HCT116 (cell line): ENCODE data around the gene HEATR5A. TPM values are rescaled to one million over a fixed set of nuclear protein-coding genes. Genes with fewer than 3 reads are reported as not detected.

Experiments used
- ATAC-seq: fragments of 200-7000 bp; cut with Tn5 transposase; 2 replicates; pipeline ENCODE4 v1.9.1; 2020; ENCODE audit warnings: mild to moderate bottlenecking, moderate library complexity
- BruUV-seq: library from RNA; stranded (reverse); fragments of 400-500 nt; replicated peaks from 2 replicates; lab custom pipeline; 2021; lab: Mats Ljungman, UMichigan
- CTCF ChIA-PET: fragments of 300-600 bp; sonication (Branson Sonifier 250); formaldehyde crosslinking; loops from one replicate; lab custom pipeline; 2021; ENCODE audit warnings: antibody characterized with exemption; lab: Charles Lee
- POLR2A ChIA-PET: fragments of 300-600, 350-600 bp; sonication (Branson Sonifier 250); formaldehyde crosslinking; loops from one replicate; lab custom pipeline; 2021; ENCODE audit warnings: antibody characterized with exemption; lab: Charles Lee
- RAD21 ChIA-PET, 2 experiments: fragments of 300-600 bp; sonication (Branson Sonifier 250); formaldehyde crosslinking; loops; one replicate each; lab custom pipeline; 2023; ENCODE audit warnings: low total read pairs in 2 of 2; ENCODE audit not compliant: uncharacterized antibody in 2 of 2, unreplicated experiment in 2 of 2, low non-redundant PET in 1 of 2; lab: Charles Lee
- DNase-seq: peaks from one replicate; pipeline ENCODE4 v3.0.0-alpha.2; 2010; ENCODE audit warnings: low read depth, low spot score
- H2AFZ ChIP-seq: fragments of 200-600 bp; shearing (Covaris generic), sonication (generic); 2 replicates; pipeline ENCODE4 v1.6.1; 2017; ENCODE audit warnings: low read depth, mixed run types, mixed read lengths, antibody characterized with exemption, low read length; ENCODE audit not compliant: poor library complexity, severe bottlenecking
- H3K27ac ChIP-seq: 2 replicates; pipeline ENCODE4 v1.5.1; 2012; ENCODE audit warnings: low read depth, low read length
- H3K27me3 ChIP-seq: fragments of 200-600 bp; sonication (generic); 2 replicates; pipeline ENCODE4 v1.6.1; 2016; ENCODE audit warnings: mixed run types, low read length, mixed read lengths; ENCODE audit not compliant: insufficient read depth
- H3K36me3 ChIP-seq, 2 experiments: fragments of 200-500 bp in 1 of 2; fragments of 200-600 bp in 1 of 2; sonication (Bioruptor generic) in 1 of 2; sonication (generic) in 1 of 2; 2 replicates each; pipeline versions ENCODE4 v1.5.1 to v1.6.1; 2014 to 2016; ENCODE audit warnings: low read length in 2 of 2, inconsistent platforms in 1 of 2, mixed read lengths in 1 of 2, mixed run types in 1 of 2; ENCODE audit not compliant: insufficient read depth in 2 of 2, control insufficient read depth in 1 of 2
- H3K4me1 ChIP-seq, 2 experiments: fragments of 200-600 bp in 1 of 2; sonication (generic) in 1 of 2; 2 replicates each; pipeline versions ENCODE4 v1.5.1 to v1.6.1; 2012 to 2017; ENCODE audit warnings: low read length in 2 of 2, inconsistent platforms in 1 of 2, mild to moderate bottlenecking in 1 of 2, mixed read lengths in 1 of 2, mixed run types in 1 of 2, moderate library complexity in 1 of 2; ENCODE audit not compliant: insufficient read depth in 2 of 2, control insufficient read depth in 1 of 2
- H3K4me2 ChIP-seq: fragments of 200-600 bp; sonication (generic); 2 replicates; pipeline ENCODE4 v1.6.1; 2017; ENCODE audit warnings: mixed run types, low read length, mixed read lengths
- H3K4me3 ChIP-seq, 2 experiments: fragments of 200-600 bp in 1 of 2; sonication (generic) in 1 of 2; replicated peaks in 1 of 2; 2 replicates each; pipeline ENCODE4 v1.5.1; 2011 to 2016; ENCODE audit warnings: low read length in 2 of 2, control low read depth in 1 of 2, low read depth in 1 of 2, mild to moderate bottlenecking in 1 of 2, mixed read lengths in 1 of 2, mixed run types in 1 of 2
- H3K79me2 ChIP-seq: fragments of 200-600 bp; sonication (generic); 2 replicates; pipeline ENCODE4 v1.6.1; 2017; ENCODE audit warnings: mild to moderate bottlenecking, mixed run types, low read length, moderate library complexity, mixed read lengths; ENCODE audit not compliant: insufficient read depth
- H3K9ac ChIP-seq: fragments of 200-600 bp; sonication (generic); 2 replicates; pipeline ENCODE4 v1.6.1; 2016; ENCODE audit warnings: low read length, mixed read lengths
- H3K9me2 ChIP-seq: fragments of 200-600 bp; sonication (generic), shearing (Covaris generic); 2 replicates; pipeline ENCODE4 v1.6.1; 2017; ENCODE audit warnings: mixed run types, mild to moderate bottlenecking, moderate library complexity; ENCODE audit not compliant: insufficient read depth
- H3K9me3 ChIP-seq, 2 experiments: fragments of 200-500 bp in 1 of 2; fragments of 200-600 bp in 1 of 2; sonication (Bioruptor generic) in 1 of 2; sonication (generic) in 1 of 2; 2 replicates each; pipeline ENCODE4 v1.6.1; 2014 to 2017; ENCODE audit warnings: low read length in 2 of 2, mixed read lengths in 2 of 2, inconsistent platforms in 1 of 2, low read depth in 1 of 2, mild to moderate bottlenecking in 1 of 2, mixed run types in 1 of 2, moderate library complexity in 1 of 2; ENCODE audit not compliant: control insufficient read depth in 1 of 2, insufficient read depth in 1 of 2
- H4K20me1 ChIP-seq: fragments of 200-600 bp; sonication (generic), shearing (Covaris generic); 2 replicates; pipeline ENCODE4 v1.6.1; 2017; ENCODE audit warnings: mixed run types, mild to moderate bottlenecking, moderate library complexity; ENCODE audit not compliant: insufficient read depth
- ATF3 ChIP-seq: IDR thresholded peaks from 2 replicates; pipeline ENCODE4 v1.6.1; 2012
- CBX3 ChIP-seq: IDR thresholded peaks from 2 replicates; pipeline ENCODE4 v1.6.1; 2012; ENCODE audit warnings: low read depth
- CEBPB ChIP-seq: IDR thresholded peaks from 2 replicates; pipeline ENCODE4 v1.6.1; 2012; ENCODE audit warnings: low read depth
- CTCF ChIP-seq, 3 experiments: fragments of 200-600 bp in 1 of 3; sonication (generic) in 1 of 3; IDR thresholded peaks in 2 of 3; conservative IDR thresholded peaks in 1 of 3; 2 replicates each; pipeline ENCODE4 v1.5.1; 2012 to 2017; ENCODE audit warnings: low read depth in 2 of 3, low read length in 2 of 3, antibody characterized with exemption in 1 of 3, borderline replicate concordance in 1 of 3, control low read depth in 1 of 3, mild to moderate bottlenecking in 1 of 3, mixed read lengths in 1 of 3, mixed run types in 1 of 3, moderate library complexity in 1 of 3; ENCODE audit not compliant: insufficient read depth in 1 of 3
- EGR1 ChIP-seq: IDR thresholded peaks from 2 replicates; pipeline ENCODE4 v1.6.1; 2012; ENCODE audit warnings: low read depth
- JUND ChIP-seq: IDR thresholded peaks from 2 replicates; pipeline ENCODE4 v1.6.1; 2012
- POLR2A ChIP-seq: IDR thresholded peaks from 2 replicates; pipeline ENCODE4 v1.7.0; 2011; ENCODE audit warnings: borderline replicate concordance; ENCODE audit not compliant: insufficient read depth, insufficient read length; ENCODE audit errors: extremely low read depth
- POLR2AphosphoS5 ChIP-seq: IDR thresholded peaks from 2 replicates; pipeline ENCODE4 v1.6.1; 2011; ENCODE audit warnings: mild to moderate bottlenecking, low read depth, low read length, moderate library complexity
- REST ChIP-seq: IDR thresholded peaks from 2 replicates; pipeline ENCODE4 v1.6.1; 2012; ENCODE audit warnings: low read depth
- SIN3A ChIP-seq: IDR thresholded peaks from 2 replicates; pipeline ENCODE4 v1.6.1; 2012; ENCODE audit warnings: low read depth
- SP1 ChIP-seq: IDR thresholded peaks from 2 replicates; pipeline ENCODE4 v1.6.1; 2012; ENCODE audit warnings: low read depth
- TCF7L2 ChIP-seq: IDR thresholded peaks from 2 replicates; pipeline ENCODE4 v1.7.0; 2011; ENCODE audit warnings: borderline replicate concordance, inconsistent platforms; ENCODE audit not compliant: insufficient read depth, insufficient read length; ENCODE audit errors: extremely low read depth
- ZBTB33 ChIP-seq: IDR thresholded peaks from 2 replicates; pipeline ENCODE4 v1.6.1; 2011; ENCODE audit warnings: mild to moderate bottlenecking, low read length, moderate library complexity; ENCODE audit not compliant: insufficient replicate concordance; ENCODE audit errors: extremely low read depth
- intact Hi-C: fragments of 100-400 bp; cut with micrococcal nuclease; formaldehyde crosslinking; loops from 2 replicates; pipeline ENCODE4 v1.10.0; 2022
- total RNA-seq: library from RNA; stranded (reverse); gene quantifications from one replicate; pipeline ENCODE4 v1.2.1, GENCODE V29; 2021; ENCODE audit not compliant: unreplicated experiment

HEATR5A gene
- total RNA-seq, 1 experiment from 2014 or later: 20.9 TPM

GRCh38 chr14:31440280-31440679 is 19.9 kb upstream of the HEATR5A start:
- H3K4me1 ChIP-seq: peaks cover 11% of the 10 kb centered on the region in 2 experiments
- TF ChIP-seq CTCF (IDR thresholded peaks at IDR 0.05 in 2 of 3, conservative IDR thresholded peaks at IDR 0.05 in 1 of 3; ENCODE audit: borderline replicate concordance in 1 of 3, insufficient read depth in 1 of 3, low read depth in 2 of 3, low read length in 2 of 3): no peak
- TF ChIP-seq POLR2AphosphoS5: no peak
- no peak for TF ChIP-seq JUND
- TF ChIP-seq ZBTB33: no peak
- no peak for TF ChIP-seq SIN3A
- TF ChIP-seq EGR1: no peak
- TF ChIP-seq POLR2A: no peak
- TF ChIP-seq CBX3: no peak
- no peak for TF ChIP-seq REST
- TF ChIP-seq TCF7L2: no peak
- no peak for TF ChIP-seq CEBPB
- TF ChIP-seq ATF3: no peak
- no peak for TF ChIP-seq SP1
- no peaks in the 10 kb centered on the region for H3K79me2 ChIP-seq
- intact Hi-C loops: no loop called here
- H3K27ac ChIP-seq: no peak overlapping the region
- no peaks in the 10 kb centered on the region for H3K27me3 ChIP-seq
- H3K4me2 ChIP-seq: no peak overlapping the region
- H3K9me2 ChIP-seq: no peaks in the 10 kb centered on the region
- H3K36me3 ChIP-seq: no peaks in the 10 kb centered on the region
- ChIA-PET CTCF (no interaction called here), RAD21 (no interaction called here), POLR2A (no interaction called here)
- no peaks in the 10 kb centered on the region for H4K20me1 ChIP-seq
- no peak for ATAC-seq
- no peak overlapping the region for H3K4me3 ChIP-seq
- H2AFZ ChIP-seq: no peak overlapping the region
- BruUV-seq: no TSS peak
- H3K9me3 ChIP-seq: no peaks in the 10 kb centered on the region
- no peak for DNase-seq
- H3K9ac ChIP-seq: no peak overlapping the region
